ENCODE data around the gene EHMT1. TPM values are rescaled to one million over a fixed set of nuclear protein-coding genes. Genes with fewer than 3 reads are reported as not detected.

The EHMT1 gene
- total RNA-seq, 4 donors from 2014 or later = 71.6 to 78.2 (median 74.2) TPM

DNA sequence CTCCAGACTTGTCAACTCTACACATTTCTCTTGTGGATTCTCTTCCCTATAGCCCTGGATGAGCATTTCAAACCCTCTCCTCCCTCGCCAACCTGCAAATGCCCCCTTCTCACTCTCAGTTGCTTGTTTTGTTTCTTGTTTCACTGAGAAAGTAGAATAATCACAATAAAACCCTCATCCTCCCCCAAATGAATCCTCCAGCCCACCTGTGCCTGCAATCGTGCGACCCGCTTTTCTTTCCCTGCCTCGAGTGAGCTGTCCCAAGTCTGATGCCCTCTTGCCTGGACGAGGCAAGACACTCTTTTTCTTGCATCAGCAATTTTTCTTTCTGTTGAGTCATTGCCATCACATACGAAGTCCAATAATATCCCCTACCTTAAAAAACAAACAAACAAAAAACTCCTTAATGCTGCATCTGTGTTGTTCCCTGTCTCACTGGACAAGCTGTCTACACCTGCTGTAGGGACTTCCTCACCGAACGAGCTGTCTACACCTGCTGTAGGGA lies 255.1 kb downstream of the EHMT1 start:
- H3K27ac ChIP-seq (replicated peaks in 1 of 4) = no peak overlapping the region
- no peak overlapping the region for H3K4me3 ChIP-seq
- WGBS = 81% methylated on average over 9 of the region's 9 CpGs
- H3K27me3 ChIP-seq = peaks cover 6 to 55% (median 16%) of the 10 kb centered on the region in 4 donors
- H3K36me3 ChIP-seq = no peaks in the 10 kb centered on the region
- H3K4me1 ChIP-seq = peaks cover 0 to 13% (median 9%) of the 10 kb centered on the region in 4 donors
- DNase-seq (ENCODE audit: extremely low spot score) = no peak
- H3K9me3 ChIP-seq = no peaks in the 10 kb centered on the region
- TF ChIP-seq CTCF (IDR thresholded peaks at IDR 0.05) = no peak
- TF ChIP-seq POLR2A (IDR thresholded peaks at IDR 0.05; ENCODE audit: low read depth) = no peak
- no peak for TF ChIP-seq EP300 (IDR thresholded peaks at IDR 0.05)
- no peak for TF ChIP-seq POLR2AphosphoS5 (IDR thresholded peaks at IDR 0.05)
- intact Hi-C loops (cut with DNase I) = no loop called here

DNA sequence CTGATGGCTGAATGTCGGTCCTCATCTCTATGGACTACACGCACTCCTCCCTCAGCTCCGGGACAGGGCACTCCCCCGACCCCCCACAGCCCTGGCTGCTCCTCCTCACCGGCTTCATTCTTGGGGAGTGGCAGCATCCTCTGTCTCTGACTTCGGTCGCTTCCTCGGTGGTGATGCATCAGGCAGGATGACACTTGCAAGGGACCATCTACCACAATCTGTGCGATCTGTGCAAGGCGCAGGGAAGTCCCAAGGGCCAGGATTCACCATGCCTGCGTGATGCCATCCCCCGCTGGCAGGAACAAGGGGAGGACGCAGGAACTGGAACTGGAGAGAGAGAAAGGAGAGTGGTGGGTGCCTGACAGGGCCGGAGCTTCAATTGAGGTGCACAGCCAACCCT lies 256.5 kb downstream of the EHMT1 start:
- intact Hi-C loops (cut with DNase I) = no loop called here
- Histone ChIP-seq H3K9me3 (no peaks in the 10 kb centered on the region), H3K27me3 (peaks cover 6 to 70% (median 21%) of the 10 kb centered on the region in 4 donors), H3K4me1 (peaks cover 0 to 14% (median 9%) of the 10 kb centered on the region in 4 donors), H3K4me3 (no peak overlapping the region), H3K27ac (replicated peaks in 1 of 4) (no peak overlapping the region), H3K36me3 (no peaks in the 10 kb centered on the region)
- WGBS = 83% methylated on average over 13 of the region's 14 CpGs
- peak; percentile 74 for DNase-seq (ENCODE audit: extremely low spot score)
- no peak for TF ChIP-seq CTCF (IDR thresholded peaks at IDR 0.05)
- no peak for TF ChIP-seq POLR2A (IDR thresholded peaks at IDR 0.05; ENCODE audit: low read depth)
- TF ChIP-seq EP300 (IDR thresholded peaks at IDR 0.05) = no peak
- TF ChIP-seq POLR2AphosphoS5 (IDR thresholded peaks at IDR 0.05) = no peak

DNA sequence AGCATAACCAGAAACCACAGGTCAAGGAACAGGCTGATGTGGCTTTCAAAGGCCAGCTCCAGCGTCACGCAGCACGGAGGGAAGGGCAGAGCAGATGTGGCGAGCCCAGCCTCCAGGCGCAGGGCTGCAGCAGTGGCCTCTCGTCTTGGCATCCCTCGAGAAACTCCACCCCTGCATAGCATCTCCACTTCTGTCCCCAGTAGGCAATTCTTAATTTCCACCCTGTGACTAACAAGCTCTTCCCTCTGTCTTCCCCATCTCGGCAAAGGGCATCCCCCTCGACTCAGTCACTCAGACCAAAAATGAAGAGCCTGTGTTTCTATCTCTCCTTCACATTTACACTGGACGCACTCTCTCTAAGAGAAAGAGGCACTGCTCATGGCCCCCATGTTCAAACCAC lies 257.0 kb downstream of the EHMT1 start:
- Histone ChIP-seq H3K27ac (replicated peaks in 1 of 4) (no peak overlapping the region), H3K4me1 (peaks cover 0 to 14% (median 9%) of the 10 kb centered on the region in 4 donors), H3K27me3 (peaks cover 6 to 75% (median 21%) of the 10 kb centered on the region in 4 donors), H3K9me3 (no peaks in the 10 kb centered on the region), H3K4me3 (no peak overlapping the region), H3K36me3 (no peaks in the 10 kb centered on the region)
- intact Hi-C loops (cut with DNase I) = no loop called here
- TF ChIP-seq POLR2AphosphoS5 (IDR thresholded peaks at IDR 0.05) (no peak), POLR2A (IDR thresholded peaks at IDR 0.05; ENCODE audit: low read depth) (no peak), EP300 (IDR thresholded peaks at IDR 0.05) (no peak), CTCF (IDR thresholded peaks at IDR 0.05) (no peak)
- peak; percentile 82 for DNase-seq (ENCODE audit: extremely low spot score)
- 88% methylated on average over 10 of the region's 10 CpGs for WGBS

DNA sequence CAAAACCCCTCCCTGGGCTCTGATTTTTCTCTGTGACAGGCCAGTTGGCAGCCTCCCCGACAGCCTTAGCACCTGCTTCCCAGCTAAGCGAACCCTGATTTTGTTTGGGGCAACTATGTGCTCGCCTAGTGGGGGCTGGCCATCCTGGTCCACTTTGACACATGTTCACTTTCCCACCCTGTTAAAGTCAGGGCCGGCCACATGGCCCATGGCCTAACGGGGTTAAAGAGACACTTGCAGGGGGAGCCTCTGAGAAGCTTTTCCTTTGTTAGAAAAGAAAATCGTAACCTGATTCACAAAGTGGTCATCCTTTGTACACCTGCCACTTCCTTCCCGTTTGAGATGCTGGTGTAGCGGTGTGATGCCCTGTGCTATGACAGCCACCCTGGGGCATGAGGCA lies 257.5 kb downstream of the EHMT1 start:
- WGBS = 82% methylated on average over 8 of the region's 8 CpGs
- DNase-seq (ENCODE audit: extremely low spot score) = no peak
- intact Hi-C loops (cut with DNase I) = no loop called here

More for the DNA sequence above, 257.5 kb downstream of the EHMT1 start:
- Histone ChIP-seq H3K9me3 (no peaks in the 10 kb centered on the region), H3K4me3 (no peak overlapping the region), H3K36me3 (no peaks in the 10 kb centered on the region), H3K27ac (replicated peaks in 1 of 4) (no peak overlapping the region), H3K27me3 (peaks cover 6 to 79% (median 21%) of the 10 kb centered on the region in 4 donors), H3K4me1 (peaks cover 0 to 14% (median 9%) of the 10 kb centered on the region in 4 donors)
- TF ChIP-seq POLR2AphosphoS5 (IDR thresholded peaks at IDR 0.05) (no peak), EP300 (IDR thresholded peaks at IDR 0.05) (no peak), POLR2A (IDR thresholded peaks at IDR 0.05; ENCODE audit: low read depth) (no peak), CTCF (IDR thresholded peaks at IDR 0.05) (no peak)

Measured in esophagus muscularis mucosa (tissue), 4 donors.